Thyroid gland (tissue), 4 donors: Measurements from ENCODE around the gene SIM1.

Experiments
- CTCF ChIP-seq, 6 experiments: fragments of 200-600 bp in 3 of 6; fragments of 450-650 bp in 3 of 6; sonication (generic) in 3 of 6; IDR thresholded peaks; one replicate each; pipeline ENCODE4 v1.5.1; 2016 to 2019; ENCODE audit warnings: antibody characterized with exemption in 6 of 6, mild to moderate bottlenecking in 2 of 6, inconsistent platforms in 1 of 6, moderate library complexity in 1 of 6
- POLR2A ChIP-seq, 2 donors: fragments of 450-650 bp; IDR thresholded peaks; one replicate each; pipeline ENCODE4 v1.6.1; 2017; ENCODE audit warnings: antibody characterized with exemption in 2 of 2, mild to moderate bottlenecking in 2 of 2, moderate library complexity in 1 of 2

- TF ChIP-seq POLR2A (IDR thresholded peaks at IDR 0.05) = no peak
- TF ChIP-seq CTCF (IDR thresholded peaks at IDR 0.05) = no peak
Measured at GRCh38 chr6:100482698-100483097, 18.0 kb upstream of the SIM1 start.
